Fibroblast of the aortic adventitia (primary cell): ENCODE measurements around the gene RASSF3. TPM values are rescaled to one million over a fixed set of nuclear protein-coding genes. Genes with fewer than 3 reads are reported as not detected.
"Not testable (repeated sequence)": the region's sequence is repeated elsewhere in the genome, so short reads cannot be mapped to it uniquely, and the experiment has no call there.

Source experiments
- DNase-seq: peaks from one replicate; pipeline ENCODE4 v3.0.0-alpha.2; 2010; ENCODE audit warnings: low read depth
- H3K4me3 ChIP-seq: 2 replicates; pipeline ENCODE4 v1.5.1; 2011; ENCODE audit warnings: low read depth, mild to moderate bottlenecking, control low read depth, low read length, moderate library complexity
- CTCF ChIP-seq: IDR thresholded peaks from 2 replicates; pipeline ENCODE4 v1.5.1; 2011; ENCODE audit warnings: mild to moderate bottlenecking, low read length, control low read depth, inconsistent platforms; ENCODE audit not compliant: insufficient read depth
- total RNA-seq: library from RNA; depleted of rRNA; stranded (reverse); fragments of >200 nt; gene quantifications from 2 replicates; pipeline ENCODE4 v1.2.3, GENCODE V29; 2012; ENCODE audit warnings: low replicate concordance

The RASSF3 gene
- total RNA-seq, 1 donor = 13.6 TPM

- H3K4me3 ChIP-seq = peak overlapping the region; percentile 84
- TF ChIP-seq CTCF = no peak
- DNase-seq = peak; percentile 37
Measured at GRCh38 chr12:64610660-64611340, 505 bp downstream of the RASSF3 start.

GRCh38 chr12:64611341-64612284, 1.3 kb downstream of the RASSF3 start:
- peak overlapping the region; percentile 84 for H3K4me3 ChIP-seq
- TF ChIP-seq CTCF = peak; percentile 9
- DNase-seq = peak; percentile 43

- no peak for DNase-seq
- no peak overlapping the region for H3K4me3 ChIP-seq
- no peak for TF ChIP-seq CTCF
Measured at GRCh38 chr12:64612843-64613242, 2.5 kb downstream of the RASSF3 start.

GRCh38 chr12:64613775-64614398, 3.6 kb downstream of the RASSF3 start:
- H3K4me3 ChIP-seq, DNase-seq: not testable (repeated sequence)

GRCh38 chr12:64616201-64616600, 5.9 kb downstream of the RASSF3 start:
- no peak overlapping the region for H3K4me3 ChIP-seq
- DNase-seq = peak; percentile 82
- TF ChIP-seq CTCF = no peak

- DNase-seq = peak; percentile 77
- H3K4me3 ChIP-seq = no peak overlapping the region
- no peak for TF ChIP-seq CTCF
Measured at GRCh38 chr12:64618953-64619590, 8.8 kb downstream of the RASSF3 start.
